Stimulated activated naive CD8-positive, alpha-beta T cell treated with anti-CD3 and anti-CD28 coated beads, Interleukin-15, amount 100 ng/mL, for 72 hours (primary cell): ENCODE data around the gene SPDYE3.
A peak's percentile ranks its signal among the peaks of the same experiment; 100 is the strongest.
"Not testable (repeated sequence)": the region's sequence is repeated elsewhere in the genome, so short reads cannot be mapped to it uniquely, and the experiment has no call there.

ENCODE experiments used
- ATAC-seq: fragments of 150-1000 bp; cut with Tn5 transposase; 2 replicates; pipeline ENCODE4 v1.10.0; 2021; ENCODE audit warnings: mild to moderate bottlenecking, moderate library complexity
- DNase-seq, 2 donors: peaks; one replicate each; pipeline ENCODE4 v3.0.0; 2021 to 2022
- H3K27ac Mint-ChIP-seq, 2 donors: one replicate each; pipeline ENCODE4 v1.8.0; 2022; ENCODE audit warnings: mild to moderate bottlenecking in 2 of 2, mixed read lengths in 2 of 2, moderate library complexity in 2 of 2
- H3K27me3 Mint-ChIP-seq: one replicate; pipeline ENCODE4 v1.8.0; 2022; ENCODE audit warnings: mixed read lengths
- H3K4me1 Mint-ChIP-seq: one replicate; pipeline ENCODE4 v1.8.0; 2022; ENCODE audit warnings: mild to moderate bottlenecking, mixed read lengths
- H3K4me3 Mint-ChIP-seq, 2 donors: one replicate each; pipeline ENCODE4 v1.8.0; 2022; ENCODE audit warnings: mild to moderate bottlenecking in 2 of 2, mixed read lengths in 2 of 2, moderate library complexity in 1 of 2
- H3K9me3 Mint-ChIP-seq, 2 donors: one replicate each; pipeline ENCODE4 v1.8.0; 2022; ENCODE audit warnings: mixed read lengths in 2 of 2

The SPDYE3 gene

DNA sequence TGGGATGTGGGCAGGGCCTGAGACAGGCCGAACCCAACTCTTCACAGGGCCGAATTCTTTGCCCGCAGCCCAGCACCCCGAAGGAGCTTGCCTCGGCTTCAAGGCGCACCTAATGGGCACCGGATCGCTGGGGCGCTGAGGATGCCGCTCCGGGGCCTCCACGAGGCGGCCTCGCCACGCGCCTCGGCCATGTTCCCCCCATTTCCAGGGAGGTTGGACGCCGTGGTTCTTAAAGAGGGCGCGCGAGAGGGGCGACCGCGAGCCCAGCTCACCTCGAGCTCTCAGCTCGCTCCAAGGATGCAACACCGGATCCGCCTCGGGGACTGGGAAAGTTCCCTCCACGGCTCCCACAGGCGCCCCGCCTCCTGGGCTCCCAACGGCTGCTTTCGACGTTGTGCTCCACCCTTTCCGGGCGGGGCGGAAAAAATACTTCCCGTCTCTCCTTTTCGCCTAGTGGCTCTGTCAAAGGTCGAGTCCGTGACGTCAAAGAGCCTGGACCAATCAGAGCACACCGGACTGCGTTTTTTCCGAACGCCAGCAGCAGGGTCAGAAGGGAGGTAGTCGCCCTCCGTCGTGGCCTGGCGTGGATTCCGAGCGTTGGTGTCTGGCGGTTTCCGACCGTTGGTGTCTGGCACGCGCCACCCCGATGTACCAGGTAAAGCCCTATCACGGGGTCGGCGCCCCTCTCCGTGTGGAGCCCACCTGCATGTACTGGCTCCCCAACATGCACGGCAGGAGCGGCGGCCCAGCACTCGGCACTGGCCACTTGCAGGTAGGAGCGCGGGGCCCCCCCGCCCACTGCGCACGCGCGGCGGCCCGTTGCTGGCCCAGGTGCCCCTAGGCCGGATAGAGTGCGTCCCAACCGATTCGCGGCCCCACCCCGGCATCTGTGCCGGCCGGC lies 28.3 kb downstream of the SPDYE3 start:
- Mint-ChIP-seq H3K27ac (peak overlapping the region; percentile 94 to 97), H3K4me1 (peaks cover 39% of the 10 kb centered on the region), H3K4me3 (peak overlapping the region; percentile 96)
- H3K27me3 Mint-ChIP-seq, H3K9me3 Mint-ChIP-seq: not testable (repeated sequence)
- ATAC-seq: peak; percentile 96
- DNase-seq: peak; percentile 87 to 90

DNA sequence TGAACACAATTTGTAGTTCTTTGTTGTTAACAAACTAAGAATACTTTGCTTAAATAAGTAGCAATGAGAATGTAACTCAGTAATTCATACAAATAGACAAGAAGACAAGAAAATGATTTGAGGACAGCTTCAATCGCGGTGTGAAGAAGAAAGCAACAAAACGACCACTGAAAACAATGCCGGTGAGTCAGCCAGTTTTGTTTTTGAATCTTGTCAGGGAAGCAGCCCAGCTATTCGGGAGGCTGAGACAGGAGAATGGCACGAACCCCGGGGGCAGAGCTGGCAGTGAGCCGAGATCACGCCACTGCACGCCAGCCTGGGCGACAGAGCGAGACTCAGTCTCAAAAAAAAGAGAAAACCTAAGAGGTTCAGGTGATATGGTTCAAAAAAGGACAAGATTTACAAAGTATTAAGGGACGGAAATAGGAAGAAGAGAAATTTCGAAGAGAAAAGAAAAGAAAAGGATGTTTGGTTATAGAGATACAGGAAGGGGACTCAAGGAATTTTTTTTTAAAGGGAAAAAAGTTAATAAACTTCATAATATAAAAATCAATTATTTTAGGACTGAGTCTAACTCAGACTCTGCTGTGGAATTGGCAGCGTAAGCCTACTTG lies 30.7 kb downstream of the SPDYE3 start:
- peaks cover 60% of the 10 kb centered on the region for H3K4me1 Mint-ChIP-seq
- peak overlapping the region in 1 of 2 donors; percentile 74 for H3K4me3 Mint-ChIP-seq
- H3K27me3 Mint-ChIP-seq, H3K9me3 Mint-ChIP-seq, ATAC-seq, DNase-seq: not testable (repeated sequence)
- peak overlapping the region; percentile 19 to 33 for H3K27ac Mint-ChIP-seq

DNA sequence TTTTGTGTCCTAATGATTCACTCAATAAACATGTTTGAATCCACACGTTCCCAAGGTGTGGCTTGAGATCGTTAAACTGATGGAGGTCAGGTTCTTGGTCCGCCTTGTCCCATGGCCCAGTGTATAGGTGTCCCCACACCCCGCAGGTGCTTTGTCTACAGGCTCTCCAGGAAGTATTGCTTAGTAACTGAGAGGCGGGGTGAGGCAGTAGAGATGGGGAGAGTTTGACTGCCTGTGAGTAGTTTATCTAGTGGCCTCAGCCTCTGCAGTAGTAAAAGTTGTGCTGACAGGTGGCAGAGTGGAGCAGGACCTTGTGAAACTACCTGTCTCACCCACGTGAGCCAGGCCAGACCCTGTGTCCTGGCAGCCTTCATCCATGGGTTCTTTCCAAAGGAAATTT lies 33.8 kb downstream of the SPDYE3 start:
- H3K4me1 Mint-ChIP-seq: peaks cover 76% of the 10 kb centered on the region

DNA sequence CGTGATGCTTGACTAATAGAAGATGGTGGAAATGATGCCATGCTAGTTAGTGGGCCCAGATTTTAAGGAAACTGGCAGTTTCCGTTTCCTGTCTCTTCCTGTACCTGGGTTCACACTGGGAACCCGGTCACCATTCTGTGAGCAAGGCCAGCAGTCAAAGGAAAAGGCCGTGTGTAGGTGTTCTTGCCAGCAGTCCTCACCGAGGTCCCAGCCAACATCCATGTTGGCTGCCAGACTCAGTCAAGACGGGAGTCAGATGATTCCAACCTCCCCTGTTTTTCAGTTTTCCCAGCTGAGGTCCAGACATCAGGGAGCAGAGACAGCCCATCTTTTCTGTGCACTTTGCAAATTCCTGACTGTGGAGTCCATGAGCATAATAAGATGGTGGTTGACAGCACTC lies 35.3 kb downstream of the SPDYE3 start:
- H3K4me1 Mint-ChIP-seq: peaks cover 75% of the 10 kb centered on the region
- DNase-seq (no peak), ATAC-seq (no peak)
- no peaks in the 10 kb centered on the region for H3K9me3 Mint-ChIP-seq
- H3K27me3 Mint-ChIP-seq: no peaks in the 10 kb centered on the region
- H3K27ac Mint-ChIP-seq: no peak overlapping the region
- no peak overlapping the region for H3K4me3 Mint-ChIP-seq

More for the DNA sequence above, 33.8 kb downstream of the SPDYE3 start:
- not testable (repeated sequence) for H3K9me3 Mint-ChIP-seq, DNase-seq, H3K27me3 Mint-ChIP-seq, ATAC-seq, H3K4me3 Mint-ChIP-seq
- H3K27ac Mint-ChIP-seq: peak overlapping the region in 1 of 2 donors; percentile 34

GRCh38 chr7:100344124-100344559 lies 36.6 kb downstream of the SPDYE3 start:
- H3K4me1 Mint-ChIP-seq: peaks cover 61% of the 10 kb centered on the region
- ATAC-seq: peak; percentile 3
- peak overlapping the region; percentile 77 to 81 for H3K4me3 Mint-ChIP-seq
- not testable (repeated sequence) for H3K27me3 Mint-ChIP-seq, H3K9me3 Mint-ChIP-seq, DNase-seq
- peak overlapping the region in 1 of 2 donors; percentile 95 for H3K27ac Mint-ChIP-seq

DNA sequence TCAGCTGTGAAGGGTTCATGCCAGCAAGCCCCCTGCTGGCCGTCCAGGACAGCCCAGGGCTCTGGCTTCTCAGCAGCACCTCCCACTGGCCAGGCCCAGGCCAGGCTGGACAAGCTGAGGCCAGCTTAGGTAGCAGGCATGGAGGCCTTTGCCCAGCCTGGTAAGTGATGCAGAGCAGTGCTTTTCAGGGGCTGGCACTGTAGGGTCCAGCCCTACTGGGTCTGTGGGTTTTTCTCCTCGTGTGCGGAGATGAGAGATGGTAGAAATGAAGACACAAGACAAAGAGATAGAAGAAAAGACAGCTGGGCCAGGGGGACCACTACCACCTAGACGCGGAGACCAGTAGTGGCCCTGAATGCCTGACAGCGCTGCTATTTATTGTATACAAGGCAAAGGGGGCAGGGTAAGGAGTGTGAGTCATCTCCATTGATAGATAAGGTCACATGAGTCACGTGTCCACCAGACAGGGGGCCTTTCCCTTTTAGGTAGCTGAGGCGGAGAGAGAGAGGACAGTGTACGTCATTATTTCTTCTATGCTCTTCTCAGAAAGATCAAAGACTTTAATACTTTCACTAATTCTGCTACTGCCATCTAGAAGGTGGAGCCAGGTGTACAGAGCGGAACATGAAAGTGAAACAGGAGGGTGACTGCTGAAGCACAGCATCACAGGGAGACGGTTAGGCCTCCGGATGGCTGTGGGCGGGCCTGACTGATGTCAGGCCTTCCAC lies 37.2 kb downstream of the SPDYE3 start:
- H3K27ac Mint-ChIP-seq: peak overlapping the region; percentile 93 to 95
- H3K4me3 Mint-ChIP-seq: peak overlapping the region; percentile 77 to 81
- peaks cover 58% of the 10 kb centered on the region for H3K4me1 Mint-ChIP-seq
- H3K9me3 Mint-ChIP-seq, H3K27me3 Mint-ChIP-seq: not testable (repeated sequence)
- ATAC-seq (peak; percentile 96), DNase-seq (peak; percentile 74 to 88)

DNA sequence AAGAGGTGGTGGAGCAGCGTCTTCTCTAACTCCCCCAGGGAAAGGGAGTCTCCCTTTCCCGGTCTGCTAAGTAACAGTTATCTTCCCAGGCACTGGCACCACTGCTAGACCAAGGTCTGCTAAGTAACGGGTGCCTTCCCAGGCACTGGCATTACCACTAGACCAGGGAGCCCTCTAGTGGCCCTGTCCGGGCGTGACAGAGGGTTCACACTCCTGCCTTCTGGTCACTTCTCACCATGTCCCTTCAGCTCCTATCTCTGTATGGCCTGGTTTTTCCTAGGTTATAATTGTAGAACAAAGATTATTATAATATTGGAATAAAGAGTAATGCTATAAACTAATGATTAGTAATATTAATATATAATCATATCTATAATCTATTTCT lies 37.8 kb downstream of the SPDYE3 start:
- not testable (repeated sequence) for H3K4me3 Mint-ChIP-seq, H3K27me3 Mint-ChIP-seq, H3K9me3 Mint-ChIP-seq, H3K27ac Mint-ChIP-seq
- H3K4me1 Mint-ChIP-seq: peaks cover 61% of the 10 kb centered on the region
- peak; percentile 71 for ATAC-seq
- DNase-seq: peak; percentile 50 to 77

GRCh38 chr7:100346921-100347320 lies 39.4 kb downstream of the SPDYE3 start:
- no peak overlapping the region for H3K4me3 Mint-ChIP-seq
- no peaks in the 10 kb centered on the region for H3K9me3 Mint-ChIP-seq

GRCh38 chr7:100348805-100349204 lies 41.3 kb downstream of the SPDYE3 start:
- Mint-ChIP-seq H3K27me3 (no peaks in the 10 kb centered on the region), H3K27ac (peak overlapping the region in 1 of 2 donors; percentile 70)

More at GRCh38 chr7:100346921-100347320, 39.4 kb downstream of the SPDYE3 start:
- peak overlapping the region in 1 of 2 donors; percentile 50 for H3K27ac Mint-ChIP-seq
- no peaks in the 10 kb centered on the region for H3K27me3 Mint-ChIP-seq
- peaks cover 65% of the 10 kb centered on the region for H3K4me1 Mint-ChIP-seq
- no peak for DNase-seq
- no peak for ATAC-seq

DNA sequence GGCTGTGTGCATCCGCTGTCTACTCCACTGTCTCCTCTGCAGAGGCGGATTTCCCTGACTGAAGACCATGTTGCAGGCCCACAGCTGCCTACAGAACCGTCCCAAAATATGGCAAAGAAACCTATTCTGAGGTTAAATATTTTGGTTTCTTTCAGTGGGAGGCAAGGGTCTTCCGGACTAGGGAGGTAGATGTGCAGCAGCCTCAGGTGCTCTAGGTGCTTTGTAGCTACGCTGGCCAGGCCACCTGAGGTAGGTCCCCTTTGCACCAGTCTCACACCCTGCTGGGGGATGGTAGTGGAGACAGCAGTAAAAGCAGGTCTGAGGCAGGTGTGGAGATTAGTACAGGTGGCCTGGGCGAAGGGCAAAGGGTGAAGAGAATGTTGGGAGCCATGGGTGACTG lies 42.3 kb downstream of the SPDYE3 start:
- Mint-ChIP-seq H3K27me3 (no peaks in the 10 kb centered on the region), H3K4me3 (no peak overlapping the region), H3K4me1 (peaks cover 64% of the 10 kb centered on the region), H3K9me3 (no peaks in the 10 kb centered on the region), H3K27ac (no peak overlapping the region)
- no peak for DNase-seq
- ATAC-seq: no peak

More at GRCh38 chr7:100348805-100349204, 41.3 kb downstream of the SPDYE3 start:
- Mint-ChIP-seq H3K4me3 (no peak overlapping the region), H3K4me1 (peaks cover 69% of the 10 kb centered on the region), H3K9me3 (no peaks in the 10 kb centered on the region)
- DNase-seq (no peak), ATAC-seq (no peak)

- no peak for ATAC-seq
- no peak for DNase-seq
- Mint-ChIP-seq H3K4me1 (peaks cover 54% of the 10 kb centered on the region), H3K9me3 (no peaks in the 10 kb centered on the region), H3K27ac (peak overlapping the region; percentile 73 to 86), H3K27me3 (no peaks in the 10 kb centered on the region), H3K4me3 (peak overlapping the region; percentile 66 to 90)
These were observed 44.2 kb downstream of the SPDYE3 start for GRCh38 chr7:100351657-100352058.

DNA sequence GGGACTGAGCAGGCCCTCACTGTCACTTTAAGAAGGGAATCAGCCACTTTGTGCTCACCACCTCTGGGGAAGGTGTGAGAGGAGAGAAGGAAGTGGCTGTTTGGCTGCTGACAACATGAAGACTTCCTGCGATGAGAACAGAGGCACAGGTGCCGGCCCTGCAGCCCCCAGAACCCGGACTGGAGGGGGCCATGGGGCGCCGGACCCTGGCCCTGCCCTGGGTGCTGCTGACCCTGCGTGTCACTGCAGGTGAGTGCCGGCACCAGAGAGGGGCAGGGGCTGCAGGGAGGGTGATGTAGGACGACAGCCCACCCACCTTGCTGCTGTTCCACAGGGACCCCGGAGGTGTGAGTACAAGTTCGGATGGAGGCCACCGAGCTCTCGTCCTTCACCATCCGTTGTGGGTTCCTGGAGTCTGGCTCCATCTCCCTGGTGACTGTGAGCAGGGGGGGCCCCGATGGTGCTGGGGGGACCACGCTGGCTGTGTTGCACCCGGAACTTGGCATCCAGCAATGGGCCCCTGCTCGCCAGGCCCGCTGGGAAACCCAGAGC lies 44.8 kb downstream of the SPDYE3 start:
- peak; percentile 81 for ATAC-seq
- H3K27ac Mint-ChIP-seq: peak overlapping the region; percentile 33 to 86
- H3K4me3 Mint-ChIP-seq: peak overlapping the region in 1 of 2 donors; percentile 90
- peaks cover 53% of the 10 kb centered on the region for H3K4me1 Mint-ChIP-seq
- H3K9me3 Mint-ChIP-seq, DNase-seq, H3K27me3 Mint-ChIP-seq: not testable (repeated sequence)

GRCh38 chr7:100352984-100353684 lies 45.6 kb downstream of the SPDYE3 start:
- Mint-ChIP-seq H3K4me1 (peaks cover 54% of the 10 kb centered on the region), H3K9me3 (no peaks in the 10 kb centered on the region), H3K27ac (peak overlapping the region; percentile 62 to 93), H3K4me3 (peak overlapping the region; percentile 70 to 90), H3K27me3 (no peaks in the 10 kb centered on the region)
- DNase-seq (no peak), ATAC-seq (peak; percentile 13)

GRCh38 chr7:100353685-100354330 lies 46.3 kb downstream of the SPDYE3 start:
- Mint-ChIP-seq H3K4me3 (peak overlapping the region; percentile 70 to 90), H3K27ac (peak overlapping the region; percentile 62 to 93), H3K9me3 (no peaks in the 10 kb centered on the region), H3K4me1 (peaks cover 54% of the 10 kb centered on the region), H3K27me3 (no peaks in the 10 kb centered on the region)
- peak in 1 of 2 donors; percentile 37 for DNase-seq
- peak; percentile 69 for ATAC-seq
